ENCODE results near the gene EPHB1. TPM values are rescaled to one million over a fixed set of nuclear protein-coding genes. Genes with fewer than 3 reads are reported as not detected.

The EPHB1 gene
- not detected for polyA plus RNA-seq (2013, experiment 1 of 2)
- 0.01 TPM for polyA plus RNA-seq (2013, experiment 2 of 2)

- peaks cover 6% of the 10 kb centered on the region for H3K79me1 ChIP-seq (replicated peaks; ENCODE audit: low read length, poor library complexity, severe bottlenecking)
- peak within 1 kb of the TSS; percentile 73 to 84 for H3K4me3 ChIP-seq (ENCODE audit: insufficient read depth in 1 of 2, low read depth in 1 of 2, low read length in 2 of 2)
- H2BK15ac ChIP-seq (ENCODE audit: low read depth, poor library complexity, severe bottlenecking): no peak within 1 kb of the TSS
- no peak within 1 kb of the TSS for H3K23ac ChIP-seq (ENCODE audit: low read length in 2 of 2)
- H3K27ac ChIP-seq (ENCODE audit: low read length, poor library complexity, severe bottlenecking): no peak within 1 kb of the TSS
- no peak within 1 kb of the TSS for H2BK5ac ChIP-seq (ENCODE audit: low read depth, low read length, poor library complexity, severe bottlenecking)
- no peaks in the 10 kb centered on the region for H3K9me3 ChIP-seq (ENCODE audit: control insufficient read depth, low read length)
- H3K4me2 ChIP-seq (ENCODE audit: low read length, poor library complexity, severe bottlenecking): peak within 1 kb of the TSS; percentile 96
- H4K91ac ChIP-seq (ENCODE audit: low read length): no peak within 1 kb of the TSS
- no peak within 1 kb of the TSS for H2BK12ac ChIP-seq (ENCODE audit: low read length in 2 of 2)
- no peak within 1 kb of the TSS for H2BK120ac ChIP-seq (ENCODE audit: low read depth, low read length)
- no peak within 1 kb of the TSS for H4K8ac ChIP-seq (ENCODE audit: low read length)
- DNase-seq: peak; percentile 82
- H2AK5ac ChIP-seq (ENCODE audit: low read length, severe bottlenecking): no peak within 1 kb of the TSS
- H3K18ac ChIP-seq (ENCODE audit: low read depth in 1 of 2, low read length in 2 of 2): no peak within 1 kb of the TSS
- H3K4ac ChIP-seq (ENCODE audit: low read depth in 1 of 2, low read length in 2 of 2): no peak within 1 kb of the TSS
- under 1% methylated on average over 57 of the region's 70 CpGs for WGBS
- H3K4me1 ChIP-seq (ENCODE audit: control insufficient read depth, insufficient read depth, low read depth, low read length): peaks cover 32% of the 10 kb centered on the region
- H3K27me3 ChIP-seq (ENCODE audit: control insufficient read depth in 1 of 2, insufficient read depth in 1 of 2, low read length in 2 of 2): peaks cover 15 to 41% of the 10 kb centered on the region in 2 experiments
- peak within 1 kb of the TSS; percentile 29 for H2AFZ ChIP-seq (ENCODE audit: low read depth, low read length)
- no peak within 1 kb of the TSS for H3K14ac ChIP-seq (ENCODE audit: low read length in 2 of 2)
- H3K9ac ChIP-seq (ENCODE audit: low read length): peak within 1 kb of the TSS; percentile 71
- no peaks in the 10 kb centered on the region for H3K36me3 ChIP-seq (ENCODE audit: control insufficient read depth in 1 of 2, insufficient read depth in 2 of 2, low read depth in 1 of 2, low read length in 2 of 2)
Observed at GRCh38 chr3:134794950-134795745, at the start of gene EPHB1. TSS of gene EPHB1 (plus strand) at chr3:134795260.

GRCh38 chr3:134748698-134749097 is 46.4 kb upstream of the EPHB1 start:
- no peaks in the 10 kb centered on the region for H3K4me1 ChIP-seq (ENCODE audit: control insufficient read depth, insufficient read depth, low read depth, low read length)
- H2BK12ac ChIP-seq (ENCODE audit: low read length in 2 of 2): no peak overlapping the region
- H3K23ac ChIP-seq (ENCODE audit: low read length in 2 of 2): no peak overlapping the region
- H3K27me3 ChIP-seq (ENCODE audit: control insufficient read depth in 1 of 2, insufficient read depth in 1 of 2, low read length in 2 of 2): peaks cover 0 to 6% of the 10 kb centered on the region in 2 experiments
- DNase-seq: no peak
- H3K4ac ChIP-seq (ENCODE audit: low read depth in 1 of 2, low read length in 2 of 2): no peak overlapping the region
- no peak overlapping the region for H4K8ac ChIP-seq (ENCODE audit: low read length)
- no peaks in the 10 kb centered on the region for H3K36me3 ChIP-seq (ENCODE audit: control insufficient read depth in 1 of 2, insufficient read depth in 2 of 2, low read depth in 1 of 2, low read length in 2 of 2)
- no peak overlapping the region for H2BK5ac ChIP-seq (ENCODE audit: low read depth, low read length, poor library complexity, severe bottlenecking)
- no peak overlapping the region for H2BK120ac ChIP-seq (ENCODE audit: low read depth, low read length)
- H2AK5ac ChIP-seq (ENCODE audit: low read length, severe bottlenecking): no peak overlapping the region
- WGBS: 67% methylated on average over 1 of the region's 1 CpG
- H2AFZ ChIP-seq (ENCODE audit: low read depth, low read length): no peak overlapping the region
- H2BK15ac ChIP-seq (ENCODE audit: low read depth, poor library complexity, severe bottlenecking): no peak overlapping the region
- H4K91ac ChIP-seq (ENCODE audit: low read length): no peak overlapping the region
- H3K9ac ChIP-seq (ENCODE audit: low read length): no peak overlapping the region
- no peaks in the 10 kb centered on the region for H3K79me1 ChIP-seq (replicated peaks; ENCODE audit: low read length, poor library complexity, severe bottlenecking)
- H3K4me2 ChIP-seq (ENCODE audit: low read length, poor library complexity, severe bottlenecking): no peak overlapping the region
- peaks cover 8% of the 10 kb centered on the region for H3K9me3 ChIP-seq (ENCODE audit: control insufficient read depth, low read length)
- no peak overlapping the region for H3K27ac ChIP-seq (ENCODE audit: low read length, poor library complexity, severe bottlenecking)
- no peak overlapping the region for H3K14ac ChIP-seq (ENCODE audit: low read length in 2 of 2)
- no peak overlapping the region for H3K4me3 ChIP-seq (ENCODE audit: insufficient read depth in 1 of 2, low read depth in 1 of 2, low read length in 2 of 2)
- no peak overlapping the region for H3K18ac ChIP-seq (ENCODE audit: low read depth in 1 of 2, low read length in 2 of 2)

GRCh38 chr3:134749174-134749573 is 45.9 kb upstream of the EPHB1 start:
- no peak overlapping the region for H3K14ac ChIP-seq (ENCODE audit: low read length in 2 of 2)
- no peak overlapping the region for H2AFZ ChIP-seq (ENCODE audit: low read depth, low read length)
- H3K27ac ChIP-seq (ENCODE audit: low read length, poor library complexity, severe bottlenecking): no peak overlapping the region
- H3K27me3 ChIP-seq (ENCODE audit: control insufficient read depth in 1 of 2, insufficient read depth in 1 of 2, low read length in 2 of 2): peaks cover 0 to 6% of the 10 kb centered on the region in 2 experiments
- peaks cover 8% of the 10 kb centered on the region for H3K9me3 ChIP-seq (ENCODE audit: control insufficient read depth, low read length)
- H3K23ac ChIP-seq (ENCODE audit: low read length in 2 of 2): no peak overlapping the region
- H4K91ac ChIP-seq (ENCODE audit: low read length): no peak overlapping the region
- H3K18ac ChIP-seq (ENCODE audit: low read depth in 1 of 2, low read length in 2 of 2): no peak overlapping the region
- H3K9ac ChIP-seq (ENCODE audit: low read length): no peak overlapping the region
- H3K36me3 ChIP-seq (ENCODE audit: control insufficient read depth in 1 of 2, insufficient read depth in 2 of 2, low read depth in 1 of 2, low read length in 2 of 2): no peaks in the 10 kb centered on the region
- no peak overlapping the region for H2BK15ac ChIP-seq (ENCODE audit: low read depth, poor library complexity, severe bottlenecking)
- H2BK5ac ChIP-seq (ENCODE audit: low read depth, low read length, poor library complexity, severe bottlenecking): no peak overlapping the region
- no peak overlapping the region for H3K4me2 ChIP-seq (ENCODE audit: low read length, poor library complexity, severe bottlenecking)
- H3K4me1 ChIP-seq (ENCODE audit: control insufficient read depth, insufficient read depth, low read depth, low read length): no peaks in the 10 kb centered on the region
- no peaks in the 10 kb centered on the region for H3K79me1 ChIP-seq (replicated peaks; ENCODE audit: low read length, poor library complexity, severe bottlenecking)
- H3K4me3 ChIP-seq (ENCODE audit: insufficient read depth in 1 of 2, low read depth in 1 of 2, low read length in 2 of 2): no peak overlapping the region
- no peak overlapping the region for H2AK5ac ChIP-seq (ENCODE audit: low read length, severe bottlenecking)
- H2BK12ac ChIP-seq (ENCODE audit: low read length in 2 of 2): no peak overlapping the region
- H2BK120ac ChIP-seq (ENCODE audit: low read depth, low read length): no peak overlapping the region
- WGBS: 65% methylated on average over 2 of the region's 2 CpGs
- no peak for DNase-seq
- no peak overlapping the region for H4K8ac ChIP-seq (ENCODE audit: low read length)
- H3K4ac ChIP-seq (ENCODE audit: low read depth in 1 of 2, low read length in 2 of 2): no peak overlapping the region

- H2AK5ac ChIP-seq (ENCODE audit: low read length, severe bottlenecking): no peak overlapping the region
- H3K4me1 ChIP-seq (ENCODE audit: control insufficient read depth, insufficient read depth, low read depth, low read length): no peaks in the 10 kb centered on the region
- H3K23ac ChIP-seq (ENCODE audit: low read length in 2 of 2): no peak overlapping the region
- no peak overlapping the region for H3K9ac ChIP-seq (ENCODE audit: low read length)
- no peak overlapping the region for H3K4me3 ChIP-seq (ENCODE audit: insufficient read depth in 1 of 2, low read depth in 1 of 2, low read length in 2 of 2)
- H3K4ac ChIP-seq (ENCODE audit: low read depth in 1 of 2, low read length in 2 of 2): no peak overlapping the region
- H3K27ac ChIP-seq (ENCODE audit: low read length, poor library complexity, severe bottlenecking): no peak overlapping the region
- no peak overlapping the region for H2BK120ac ChIP-seq (ENCODE audit: low read depth, low read length)
- no peak overlapping the region for H3K14ac ChIP-seq (ENCODE audit: low read length in 2 of 2)
- no peak overlapping the region for H2BK5ac ChIP-seq (ENCODE audit: low read depth, low read length, poor library complexity, severe bottlenecking)
- no peak overlapping the region for H2BK12ac ChIP-seq (ENCODE audit: low read length in 2 of 2)
- no peak overlapping the region for H2BK15ac ChIP-seq (ENCODE audit: low read depth, poor library complexity, severe bottlenecking)
- H2AFZ ChIP-seq (ENCODE audit: low read depth, low read length): no peak overlapping the region
- peaks cover 6% of the 10 kb centered on the region for H3K9me3 ChIP-seq (ENCODE audit: control insufficient read depth, low read length)
- no peak overlapping the region for H4K91ac ChIP-seq (ENCODE audit: low read length)
- no peak overlapping the region for H4K8ac ChIP-seq (ENCODE audit: low read length)
- no peaks in the 10 kb centered on the region for H3K36me3 ChIP-seq (ENCODE audit: control insufficient read depth in 1 of 2, insufficient read depth in 2 of 2, low read depth in 1 of 2, low read length in 2 of 2)
- no peak for DNase-seq
- no peak overlapping the region for H3K4me2 ChIP-seq (ENCODE audit: low read length, poor library complexity, severe bottlenecking)
- no peaks in the 10 kb centered on the region for H3K79me1 ChIP-seq (replicated peaks; ENCODE audit: low read length, poor library complexity, severe bottlenecking)
- H3K18ac ChIP-seq (ENCODE audit: low read depth in 1 of 2, low read length in 2 of 2): no peak overlapping the region
- WGBS: 53% methylated on average over 5 of the region's 7 CpGs
- peaks cover 0 to 6% of the 10 kb centered on the region in 2 experiments for H3K27me3 ChIP-seq (ENCODE audit: control insufficient read depth in 1 of 2, insufficient read depth in 1 of 2, low read length in 2 of 2)
Observed at GRCh38 chr3:134749802-134750553, 45.1 kb upstream of the EPHB1 start.
